Amniotic stem cell (primary cell): ENCODE results near the gene OR51B4.
"Not testable (repeated sequence)": the region's sequence is repeated elsewhere in the genome, so short reads cannot be mapped to it uniquely, and the experiment has no call there.

ENCODE experiments used
- DNase-seq: peaks from one replicate; lab custom pipeline; 2025; lab: John Stamatoyannopoulos, UW

Gene OR51B4

DNA sequence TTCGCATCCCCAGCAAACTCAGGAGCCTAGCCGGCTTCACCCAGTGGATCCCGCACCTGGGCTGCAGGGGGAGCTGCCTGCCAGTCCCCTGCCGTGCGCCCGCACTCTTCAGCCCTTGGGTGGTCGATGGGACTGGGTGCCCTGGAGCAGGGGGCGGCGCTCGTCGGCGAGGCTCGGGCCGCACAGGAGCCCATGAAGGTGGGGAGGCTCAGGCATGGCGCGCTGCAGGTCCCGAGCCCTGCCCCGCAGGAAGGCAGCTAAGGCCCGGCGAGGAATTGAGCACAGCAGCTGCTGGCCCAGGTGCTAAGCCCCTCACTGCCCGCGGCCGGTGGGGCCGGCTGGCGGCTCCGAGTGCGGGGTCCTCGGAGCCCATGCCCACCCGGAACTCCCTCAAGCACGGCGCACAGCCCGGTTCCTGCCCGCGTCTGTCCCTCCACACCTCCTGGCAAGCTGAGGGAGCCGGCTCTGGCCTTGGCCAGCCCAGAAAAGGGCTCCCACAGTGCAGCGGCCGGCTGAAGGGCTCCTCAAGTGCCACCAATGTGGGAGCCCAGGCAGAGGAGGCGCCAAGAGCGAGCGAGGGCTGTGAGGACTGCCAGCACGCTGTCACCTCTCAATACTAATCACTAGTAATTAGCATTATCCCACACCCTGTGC lies 7.3 kb downstream of the OR51B4 start:
- DNase-seq: not testable (repeated sequence)

DNA sequence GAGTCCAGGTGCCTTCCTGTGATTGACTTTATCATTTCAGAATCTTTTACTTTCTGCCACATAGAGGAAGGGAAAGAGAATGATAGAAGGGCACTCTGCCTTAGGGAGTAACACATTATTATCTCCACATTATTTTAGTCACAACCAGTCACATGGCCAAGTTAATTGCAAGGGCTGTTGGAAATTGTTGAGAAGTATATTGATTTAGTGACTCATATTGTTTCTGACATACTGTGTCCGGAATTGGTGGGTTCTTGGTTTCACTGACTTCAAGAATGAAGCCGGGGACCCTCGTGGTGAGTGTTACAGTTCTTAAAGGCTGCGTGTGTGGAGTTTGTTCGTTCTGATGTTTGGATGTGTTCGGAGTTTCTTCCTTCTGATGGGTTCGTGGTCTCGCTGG lies 8.7 kb downstream of the OR51B4 start:
- DNase-seq: no peak

DNA sequence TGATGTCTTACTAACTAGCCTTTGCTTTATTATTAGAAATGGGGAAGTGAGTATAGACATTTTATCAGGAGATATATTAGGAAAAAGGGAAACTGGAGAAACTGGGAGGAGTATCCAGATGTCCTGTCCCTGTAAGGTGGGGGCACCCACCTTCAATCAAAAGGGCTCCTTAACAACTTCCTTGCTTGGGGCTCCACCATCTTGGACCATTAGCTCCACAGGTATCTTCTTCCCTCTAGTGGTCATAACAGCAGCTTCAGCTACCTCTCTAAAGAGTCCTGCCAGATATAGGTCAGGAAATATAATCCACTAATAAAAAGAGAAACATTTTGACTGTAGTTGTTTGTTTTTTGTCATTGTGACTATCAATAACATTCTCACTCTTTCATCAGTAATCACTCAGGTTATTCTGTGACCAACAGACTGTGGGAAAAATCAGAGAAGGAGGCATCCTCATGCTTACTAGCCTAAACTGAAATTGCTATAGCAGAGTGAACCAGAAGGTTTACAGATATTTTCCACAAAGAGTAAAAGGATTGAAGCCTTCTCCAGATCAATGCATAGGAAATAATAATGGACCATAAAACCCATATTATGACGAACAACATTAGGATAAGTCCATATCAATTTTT lies 10.4 kb downstream of the OR51B4 start:
- DNase-seq: no peak

DNA sequence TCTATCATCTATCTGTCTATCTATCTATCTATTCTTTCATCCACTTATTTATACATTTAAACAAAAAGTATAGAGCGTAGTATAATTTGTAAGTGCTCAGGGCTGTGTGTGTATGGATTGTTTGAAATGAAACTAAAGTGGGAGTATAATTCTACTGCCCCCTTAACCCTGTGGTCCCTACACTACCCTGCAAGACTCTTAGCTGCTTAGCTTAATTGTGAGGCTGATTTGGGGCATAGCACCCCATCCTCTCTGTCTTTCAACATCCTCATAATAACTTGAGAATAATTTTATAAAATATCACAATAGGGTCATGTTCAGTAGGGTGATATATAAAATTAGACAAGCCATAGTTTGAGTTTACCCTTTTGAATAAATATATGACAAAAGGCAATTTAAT lies 11.6 kb downstream of the OR51B4 start:
- DNase-seq: no peak

DNA sequence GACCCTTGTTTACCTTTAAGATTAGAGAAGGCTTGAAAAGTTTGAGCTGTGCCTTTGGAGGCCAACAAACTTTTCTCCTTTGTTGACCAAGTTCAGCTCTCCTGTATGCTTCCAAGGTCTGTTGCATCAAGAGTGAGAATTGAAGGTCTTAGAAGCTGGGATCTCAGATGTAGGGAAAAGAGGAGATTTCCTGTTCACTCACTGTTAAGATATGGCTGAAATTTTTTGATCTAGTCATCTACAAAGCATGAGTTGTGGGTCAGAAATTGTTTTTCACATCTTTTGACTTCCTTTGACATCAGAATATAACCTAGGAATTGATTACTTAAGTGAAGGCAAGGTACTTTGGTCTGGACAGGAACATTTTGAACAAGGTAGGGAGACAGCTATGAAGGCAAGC lies 12.1 kb downstream of the OR51B4 start:
- no peak for DNase-seq

DNA sequence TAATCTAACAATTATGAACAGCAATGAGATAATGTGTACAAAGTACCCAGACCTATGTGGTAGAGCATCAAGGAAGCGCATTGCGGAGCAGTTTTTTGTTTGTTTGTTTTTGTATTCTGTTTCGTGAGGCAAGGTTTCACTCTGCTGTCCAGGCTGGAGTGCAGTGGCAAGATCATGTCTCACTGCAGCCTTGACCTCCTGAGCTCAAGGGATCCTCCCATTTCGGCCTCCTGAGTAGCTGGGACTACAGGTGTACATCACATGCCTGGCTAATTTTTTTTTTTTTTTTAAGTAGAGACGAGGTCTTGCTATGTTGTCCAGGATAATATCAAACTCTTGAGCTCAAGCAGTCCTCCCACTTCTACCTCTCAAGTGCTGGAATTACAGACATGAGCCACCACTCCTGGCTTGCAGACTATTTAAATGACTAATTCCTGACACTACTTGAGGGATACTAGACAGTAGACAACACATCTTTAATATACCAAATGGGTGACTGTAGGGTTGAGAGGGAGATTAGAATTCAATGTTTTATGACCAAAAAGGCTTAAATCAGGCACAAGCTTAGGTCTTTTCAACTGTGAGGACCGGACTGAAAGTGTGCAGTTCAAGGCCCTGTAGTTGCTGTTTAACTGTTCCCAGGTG lies 12.7 kb downstream of the OR51B4 start:
- DNase-seq: no peak

DNA sequence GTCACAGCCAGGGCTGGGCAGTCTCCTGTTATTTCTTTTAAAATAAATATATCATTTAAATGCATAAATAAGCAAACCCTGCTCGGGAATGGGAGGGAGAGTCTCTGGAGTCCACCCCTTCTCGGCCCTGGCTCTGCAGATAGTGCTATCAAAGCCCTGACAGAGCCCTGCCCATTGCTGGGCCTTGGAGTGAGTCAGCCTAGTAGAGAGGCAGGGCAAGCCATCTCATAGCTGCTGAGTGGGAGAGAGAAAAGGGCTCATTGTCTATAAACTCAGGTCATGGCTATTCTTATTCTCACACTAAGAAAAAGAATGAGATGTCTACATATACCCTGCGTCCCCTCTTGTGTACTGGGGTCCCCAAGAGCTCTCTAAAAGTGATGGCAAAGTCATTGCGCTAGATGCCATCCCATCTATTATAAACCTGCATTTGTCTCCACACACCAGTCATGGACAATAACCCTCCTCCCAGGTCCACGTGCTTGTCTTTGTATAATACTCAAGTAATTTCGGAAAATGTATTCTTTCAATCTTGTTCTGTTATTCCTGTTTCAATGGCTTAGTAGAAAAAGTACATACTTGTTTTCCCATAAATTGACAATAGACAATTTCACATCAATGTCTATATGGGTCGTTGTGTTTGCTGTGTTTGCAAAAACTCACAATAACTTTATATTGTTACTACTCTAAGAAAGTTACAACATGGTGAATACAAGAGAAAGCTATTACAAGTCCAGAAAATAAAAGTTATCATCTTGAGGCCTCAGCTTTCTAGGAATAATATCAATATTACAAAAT lies 13.4 kb downstream of the OR51B4 start:
- DNase-seq: peak; percentile 60

DNA sequence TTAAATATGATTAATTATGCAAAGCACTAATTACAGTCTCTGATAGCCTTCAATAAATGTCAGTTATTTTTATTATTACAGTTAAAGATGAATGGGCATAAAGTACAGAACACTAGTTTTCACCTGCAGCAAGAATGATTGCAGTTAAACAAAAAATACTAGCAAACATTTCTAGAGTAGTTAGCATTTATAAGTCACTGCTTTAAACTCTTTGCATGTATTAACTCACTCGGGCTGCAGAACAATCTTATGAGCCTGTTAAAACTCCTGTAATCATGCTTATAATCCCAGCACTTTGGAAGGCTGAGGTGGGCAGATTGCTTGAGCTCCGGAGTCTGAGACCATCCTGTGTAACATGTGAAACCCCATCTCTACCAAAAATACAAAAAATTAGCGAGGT lies 14.8 kb downstream of the OR51B4 start:
- no peak for DNase-seq

DNA sequence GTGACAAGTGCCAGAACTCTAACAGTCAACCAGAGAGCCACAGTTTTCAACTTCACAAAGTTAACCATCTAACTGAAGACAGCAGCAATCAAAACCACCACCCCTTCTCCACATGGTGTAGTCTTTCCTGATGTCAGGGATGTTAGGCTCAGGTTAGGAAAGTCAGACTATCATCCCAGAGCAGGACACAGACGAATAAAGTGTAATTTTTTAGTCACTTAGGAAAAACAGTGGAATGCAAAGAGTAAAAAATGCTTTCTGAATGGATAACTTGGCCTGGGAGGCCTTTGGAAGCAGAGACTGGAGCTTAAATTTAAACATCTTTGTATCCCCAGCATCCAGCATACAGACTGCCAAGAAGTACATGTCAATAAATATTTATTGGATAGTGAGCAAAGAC lies 15.4 kb downstream of the OR51B4 start:
- no peak for DNase-seq

DNA sequence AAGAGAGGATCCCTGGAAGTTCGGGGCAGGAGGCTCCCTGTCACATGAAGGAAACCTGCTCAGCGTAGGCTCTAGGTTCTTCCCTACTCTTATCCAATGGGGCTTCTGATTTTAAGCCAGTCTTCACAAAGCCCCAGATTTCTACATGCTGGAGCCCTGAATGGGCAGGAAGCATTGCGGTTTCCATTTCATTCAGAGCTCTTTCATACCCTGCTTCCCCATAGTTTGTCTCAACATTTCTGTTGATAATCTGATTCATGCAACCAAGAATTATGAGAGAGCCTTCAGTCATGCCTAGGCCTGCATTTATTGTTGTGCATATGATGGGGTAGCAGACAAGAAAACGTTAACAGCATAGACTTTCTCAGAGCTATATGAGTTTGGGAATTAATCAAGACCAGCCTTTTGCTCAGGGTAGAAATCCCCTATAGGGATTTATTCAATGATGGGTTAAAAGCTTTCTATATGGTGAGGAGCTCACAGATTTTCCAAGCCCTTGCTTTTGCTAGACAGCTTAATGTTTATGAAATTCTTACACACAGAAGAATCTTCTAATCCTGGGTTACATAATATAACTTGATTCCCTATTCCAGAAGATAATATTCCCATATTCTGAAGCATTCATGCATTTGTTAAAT lies 15.9 kb downstream of the OR51B4 start:
- DNase-seq: no peak

DNA sequence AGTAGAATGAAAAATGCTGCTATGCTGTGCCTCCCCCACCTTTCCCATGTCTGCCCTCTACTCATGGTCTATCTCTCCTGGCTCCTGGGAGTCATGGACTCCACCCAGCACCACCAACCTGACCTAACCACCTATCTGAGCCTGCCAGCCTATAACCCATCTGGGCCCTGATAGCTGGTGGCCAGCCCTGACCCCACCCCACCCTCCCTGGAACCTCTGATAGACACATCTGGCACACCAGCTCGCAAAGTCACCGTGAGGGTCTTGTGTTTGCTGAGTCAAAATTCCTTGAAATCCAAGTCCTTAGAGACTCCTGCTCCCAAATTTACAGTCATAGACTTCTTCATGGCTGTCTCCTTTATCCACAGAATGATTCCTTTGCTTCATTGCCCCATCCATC lies 17.1 kb downstream of the OR51B4 start:
- no peak for DNase-seq

DNA sequence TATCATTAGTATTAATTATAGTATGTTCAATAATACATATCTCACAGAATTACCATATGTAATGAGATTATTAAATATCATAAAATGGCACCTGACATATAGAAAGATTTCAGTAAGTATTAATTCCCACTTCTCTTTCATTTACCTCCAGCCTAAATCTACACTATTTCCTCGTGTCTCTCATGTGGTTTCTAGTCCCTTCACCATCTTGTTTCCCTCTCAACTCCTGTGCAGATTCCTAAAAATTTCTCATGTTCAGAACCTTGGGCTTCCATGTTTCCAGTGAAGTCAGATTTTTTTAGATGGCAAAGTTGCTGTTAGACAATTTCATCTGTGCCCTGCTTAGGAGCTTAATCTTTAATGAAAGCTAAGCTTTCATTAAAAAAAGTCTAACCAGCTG lies 17.9 kb downstream of the OR51B4 start:
- DNase-seq: no peak

DNA sequence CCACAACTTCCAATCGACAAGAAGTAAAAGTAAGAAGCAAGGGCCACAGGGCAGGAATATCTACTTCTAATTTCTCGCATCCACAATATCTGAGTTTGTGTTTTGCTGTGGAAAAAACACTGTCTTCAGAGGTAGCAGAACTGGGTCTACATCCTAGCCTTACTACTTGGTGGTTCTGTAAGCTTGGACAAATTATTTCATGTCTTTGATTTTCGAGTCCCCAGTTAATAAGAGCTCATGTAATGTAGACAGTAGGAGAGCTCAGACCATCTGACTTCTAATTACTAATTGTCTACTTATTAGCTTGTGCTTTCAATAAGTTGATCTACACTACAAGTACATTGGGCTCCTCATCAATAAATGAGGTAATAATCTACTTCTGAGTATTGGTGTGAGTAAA lies 18.7 kb downstream of the OR51B4 start:
- DNase-seq: no peak

DNA sequence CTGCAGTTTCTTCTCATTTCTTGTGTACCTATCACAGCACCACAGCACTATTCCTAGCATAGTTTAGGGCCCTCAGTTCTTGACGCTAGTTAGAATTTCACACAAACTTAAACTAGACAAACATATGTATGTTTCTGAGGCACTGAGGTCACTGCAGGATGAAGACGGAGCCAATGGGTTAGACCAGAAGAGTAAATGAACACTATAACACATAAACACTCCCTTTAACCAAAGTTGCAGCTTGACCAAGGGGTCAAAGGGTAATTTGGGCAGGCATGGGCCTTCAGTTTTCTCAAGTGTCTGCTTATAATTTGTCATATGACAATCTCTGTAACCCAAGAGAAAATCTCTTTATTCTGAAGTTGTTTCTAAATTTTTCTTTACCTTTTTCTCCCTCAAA lies 19.1 kb downstream of the OR51B4 start:
- DNase-seq: no peak

DNA sequence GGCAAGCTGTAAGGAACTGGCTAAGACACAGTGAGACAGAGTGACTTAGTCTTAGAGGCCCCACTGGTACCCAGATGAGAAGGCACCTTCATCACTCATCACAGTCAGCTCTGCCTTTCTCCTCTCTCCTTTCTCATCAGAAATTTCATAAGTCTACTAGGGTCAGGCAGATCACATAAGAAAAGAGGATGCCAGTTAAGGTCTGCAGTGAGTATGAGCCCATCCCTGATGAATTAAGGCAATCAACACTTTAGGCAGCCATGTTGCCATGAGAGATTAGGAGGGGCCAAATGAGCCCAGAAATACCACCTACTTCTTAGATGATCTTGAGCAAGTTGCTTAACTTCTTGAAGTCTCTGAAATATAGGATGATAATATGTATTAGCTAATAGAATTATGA lies 20.1 kb downstream of the OR51B4 start:
- no peak for DNase-seq

DNA sequence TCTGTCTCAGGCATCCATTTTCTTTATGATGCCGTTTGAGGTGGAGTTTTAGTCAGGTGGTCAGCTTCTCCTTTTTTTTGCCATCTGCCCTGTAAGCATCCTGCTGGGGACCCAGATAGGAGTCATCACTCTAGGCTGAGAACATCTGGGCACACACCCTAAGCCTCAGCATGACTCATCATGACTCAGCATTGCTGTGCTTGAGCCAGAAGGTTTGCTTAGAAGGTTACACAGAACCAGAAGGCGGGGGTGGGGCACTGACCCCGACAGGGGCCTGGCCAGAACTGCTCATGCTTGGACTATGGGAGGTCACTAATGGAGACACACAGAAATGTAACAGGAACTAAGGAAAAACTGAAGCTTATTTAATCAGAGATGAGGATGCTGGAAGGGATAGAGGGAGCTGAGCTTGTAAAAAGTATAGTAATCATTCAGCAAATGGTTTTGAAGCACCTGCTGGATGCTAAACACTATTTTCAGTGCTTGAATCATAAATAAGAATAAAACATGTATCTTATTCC lies 21.1 kb downstream of the OR51B4 start:
- DNase-seq: peak; percentile 94

DNA sequence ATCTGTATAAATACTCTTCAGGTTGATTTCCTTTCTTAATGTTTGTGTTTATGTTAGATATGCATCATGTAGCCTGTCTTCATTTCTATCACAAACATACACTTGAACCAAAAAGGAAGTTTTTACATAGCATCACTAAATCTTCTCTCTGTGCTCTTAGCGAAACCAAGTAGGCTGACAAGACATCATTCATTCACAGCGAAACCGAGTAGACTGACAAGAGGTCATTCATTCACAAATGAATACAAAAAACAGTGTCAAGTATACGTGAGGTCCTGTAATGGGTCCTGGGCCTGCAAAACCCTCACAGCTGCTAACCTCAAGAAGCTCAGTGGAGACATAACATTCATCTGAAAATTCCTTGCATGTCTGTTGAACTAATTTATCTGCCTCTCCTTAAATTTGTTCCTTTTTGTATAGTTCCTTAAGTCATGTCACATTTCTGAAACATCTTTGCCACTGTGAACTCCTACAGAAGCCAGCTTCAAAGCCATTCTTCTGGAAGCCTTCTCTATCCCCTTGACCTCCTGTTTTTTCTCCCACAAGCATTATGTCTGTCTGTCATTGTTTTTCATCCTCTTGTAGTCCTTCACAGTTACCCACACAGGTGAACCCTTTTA lies 22.2 kb downstream of the OR51B4 start:
- DNase-seq: no peak

DNA sequence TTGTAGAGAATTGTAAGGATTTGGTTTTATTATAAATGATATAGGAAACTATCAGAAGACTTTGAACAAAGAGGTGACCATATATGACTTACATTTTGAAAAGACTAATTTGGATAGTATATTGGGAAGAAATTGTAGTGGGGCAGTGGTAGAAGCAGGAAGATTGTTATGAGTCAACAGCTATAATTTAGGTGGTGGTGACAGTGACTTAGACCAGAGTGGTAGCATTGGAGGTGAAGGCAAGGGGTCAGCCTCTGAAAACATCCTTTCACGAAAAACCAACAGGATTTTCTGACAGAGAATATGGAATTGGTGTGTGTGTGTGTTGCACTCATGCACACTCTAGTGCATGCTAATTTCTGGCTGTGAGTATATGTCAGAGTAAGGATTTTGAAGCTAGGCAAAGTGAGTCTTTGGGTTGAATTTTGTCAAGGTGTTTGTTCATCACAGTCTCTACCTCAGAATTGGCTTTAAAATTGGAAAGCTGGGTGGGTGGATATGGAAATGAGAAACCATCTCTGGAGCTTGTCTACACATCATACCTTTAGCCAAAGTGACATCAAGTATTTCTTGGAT lies 23.9 kb downstream of the OR51B4 start:
- DNase-seq: no peak

DNA sequence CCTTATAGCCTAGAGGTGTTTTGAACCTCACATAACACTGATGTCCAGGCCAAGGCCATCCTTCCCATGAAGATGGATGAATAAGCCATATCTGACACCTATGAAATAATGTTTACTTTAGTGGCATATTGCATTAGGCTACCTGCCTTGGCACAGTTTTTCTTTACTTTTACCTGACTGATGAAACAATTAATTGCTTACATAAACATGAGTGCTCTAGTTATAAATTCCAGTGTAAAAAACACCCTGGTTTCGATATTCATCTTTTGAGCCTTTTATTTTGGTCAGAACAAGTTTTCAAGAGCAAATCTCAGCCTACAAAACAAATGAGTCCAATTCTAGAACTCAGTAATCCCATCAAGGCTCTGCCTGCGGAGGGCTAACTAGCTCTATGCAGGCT lies 25.0 kb downstream of the OR51B4 start:
- no peak for DNase-seq

DNA sequence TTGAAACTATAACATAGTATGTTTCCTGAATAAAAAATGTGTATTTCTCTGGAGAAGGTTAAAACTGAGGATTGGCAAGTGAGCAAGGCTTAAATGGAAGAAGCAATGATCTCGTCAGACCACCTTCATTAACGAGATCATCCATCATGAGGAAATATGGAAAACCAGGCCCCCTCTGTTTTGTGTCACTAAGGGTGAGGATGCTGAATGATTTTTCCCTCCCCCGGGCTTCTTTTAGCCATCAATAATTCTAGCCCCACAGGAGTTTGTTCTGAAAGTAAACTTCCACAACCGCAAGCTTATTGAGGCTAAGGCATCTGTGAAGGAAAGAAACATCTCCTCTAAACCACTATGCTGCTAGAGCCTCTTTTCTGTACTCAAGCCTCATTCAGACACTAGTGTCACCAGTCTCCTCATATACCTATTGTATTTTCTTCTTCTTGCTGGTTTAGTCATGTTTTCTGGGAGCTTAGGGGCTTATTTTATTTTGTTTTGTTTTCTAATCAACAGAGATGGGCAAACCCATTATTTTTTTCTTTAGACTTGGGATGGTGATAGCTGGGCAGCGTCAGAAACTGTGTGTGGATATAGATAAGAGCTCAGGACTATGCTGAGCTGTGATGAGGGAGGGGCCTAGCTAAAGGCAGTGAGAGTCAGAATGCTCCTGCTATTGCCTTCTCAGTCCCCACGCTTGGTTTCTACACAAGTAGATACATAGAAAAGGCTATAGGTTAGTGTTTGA lies 26.2 kb downstream of the OR51B4 start:
- no peak for DNase-seq

DNA sequence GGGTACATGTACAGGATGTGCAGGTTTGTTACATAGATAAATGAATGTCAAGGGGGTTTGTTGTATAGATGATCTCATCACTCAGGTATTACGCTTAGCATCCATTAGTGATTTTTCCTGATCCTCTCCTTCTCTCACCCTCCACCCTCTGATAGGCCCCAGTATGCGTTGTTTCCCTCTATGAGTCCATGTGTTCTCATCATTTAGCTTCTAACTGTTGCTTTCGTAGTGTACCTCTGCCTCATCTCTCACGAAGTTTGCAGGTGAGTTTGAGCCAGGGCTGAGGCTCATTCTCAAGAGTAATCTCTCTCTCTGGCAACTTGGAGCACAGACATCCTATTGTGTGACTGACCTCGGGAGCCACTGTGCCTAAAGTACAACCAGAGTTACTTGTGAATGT lies 27.4 kb downstream of the OR51B4 start:
- no peak for DNase-seq
